Nephron (organoid): Measurements from ENCODE around the gene ATXN1.

Experiments
- H3K27ac Mint-ChIP-seq, 3 experiments: 2 replicates each; pipeline ENCODE4 v1.8.0; 2020; ENCODE audit warnings: mixed read lengths in 3 of 3, mild to moderate bottlenecking in 2 of 3, moderate library complexity in 1 of 3
- H3K27me3 Mint-ChIP-seq: 2 replicates; pipeline ENCODE4 v1.8.0; 2021; ENCODE audit warnings: low read depth, mild to moderate bottlenecking, moderate library complexity, mixed read lengths
- H3K36me3 Mint-ChIP-seq: 2 replicates; pipeline ENCODE4 v1.8.0; 2020; ENCODE audit warnings: low read depth, mixed read lengths
- H3K4me1 Mint-ChIP-seq: 2 replicates; pipeline ENCODE4 v1.8.0; 2020; ENCODE audit warnings: mixed read lengths
- H3K4me3 Mint-ChIP-seq, 3 experiments: 2 replicates each; pipeline ENCODE4 v1.8.0; 2020; ENCODE audit warnings: mild to moderate bottlenecking in 3 of 3, mixed read lengths in 3 of 3, moderate library complexity in 2 of 3
- H3K9me3 Mint-ChIP-seq: 2 replicates; pipeline ENCODE4 v1.8.0; 2020; ENCODE audit warnings: mixed read lengths
- CTCF ChIP-seq, 3 experiments: fragments of 200-600 bp; sonication (generic); IDR thresholded peaks; one replicate each; pipeline ENCODE4 v1.5.0; 2021; ENCODE audit warnings: antibody characterized with exemption in 3 of 3; ENCODE audit not compliant: unreplicated experiment in 3 of 3

Gene ATXN1

GRCh38 chr6:16355699-16356446 lies 405.4 kb downstream of the ATXN1 start:
- peak overlapping the region in 2 of 3 experiments; percentile 44 to 68 for H3K27ac Mint-ChIP-seq
- TF ChIP-seq CTCF (IDR thresholded peaks at IDR 0.05; ENCODE audit: unreplicated experiment in 3 of 3) = no peak
- no peak overlapping the region for H3K4me3 Mint-ChIP-seq
- H3K9me3 Mint-ChIP-seq = no peaks in the 10 kb centered on the region
- H3K27me3 Mint-ChIP-seq = no peaks in the 10 kb centered on the region
- H3K36me3 Mint-ChIP-seq = no peaks in the 10 kb centered on the region
- peaks cover 50% of the 10 kb centered on the region for H3K4me1 Mint-ChIP-seq

GRCh38 chr6:16355238-16355637 lies 406.0 kb downstream of the ATXN1 start:
- Mint-ChIP-seq H3K4me3 (no peak overlapping the region), H3K27me3 (no peaks in the 10 kb centered on the region), H3K4me1 (peaks cover 48% of the 10 kb centered on the region), H3K36me3 (no peaks in the 10 kb centered on the region), H3K9me3 (no peaks in the 10 kb centered on the region), H3K27ac (no peak overlapping the region)
- TF ChIP-seq CTCF (IDR thresholded peaks at IDR 0.05; ENCODE audit: unreplicated experiment in 3 of 3) = no peak

- no peak for TF ChIP-seq CTCF (IDR thresholded peaks at IDR 0.05; ENCODE audit: unreplicated experiment in 3 of 3)
- no peaks in the 10 kb centered on the region for H3K9me3 Mint-ChIP-seq
- H3K4me3 Mint-ChIP-seq = no peak overlapping the region
- H3K27ac Mint-ChIP-seq = no peak overlapping the region
- H3K36me3 Mint-ChIP-seq = no peaks in the 10 kb centered on the region
- H3K27me3 Mint-ChIP-seq = no peaks in the 10 kb centered on the region
- H3K4me1 Mint-ChIP-seq = peaks cover 49% of the 10 kb centered on the region
These were observed 406.6 kb downstream of the ATXN1 start for GRCh38 chr6:16354692-16355091.

GRCh38 chr6:16352821-16353438 lies 408.3 kb downstream of the ATXN1 start:
- Mint-ChIP-seq H3K4me3 (no peak overlapping the region), H3K27me3 (no peaks in the 10 kb centered on the region)

GRCh38 chr6:16352258-16352635 lies 409.0 kb downstream of the ATXN1 start:
- H3K4me3 Mint-ChIP-seq = no peak overlapping the region
- H3K27ac Mint-ChIP-seq = peak overlapping the region; percentile 16 to 90 (median 82)
- TF ChIP-seq CTCF (IDR thresholded peaks at IDR 0.05; ENCODE audit: unreplicated experiment in 3 of 3) = no peak
- peaks cover 52% of the 10 kb centered on the region for H3K4me1 Mint-ChIP-seq
- no peaks in the 10 kb centered on the region for H3K36me3 Mint-ChIP-seq
- no peaks in the 10 kb centered on the region for H3K9me3 Mint-ChIP-seq
- no peaks in the 10 kb centered on the region for H3K27me3 Mint-ChIP-seq

More at GRCh38 chr6:16352821-16353438, 408.3 kb downstream of the ATXN1 start:
- H3K36me3 Mint-ChIP-seq = no peaks in the 10 kb centered on the region
- H3K4me1 Mint-ChIP-seq = peaks cover 52% of the 10 kb centered on the region
- TF ChIP-seq CTCF (IDR thresholded peaks at IDR 0.05; ENCODE audit: unreplicated experiment in 3 of 3) = no peak
- H3K27ac Mint-ChIP-seq = peak overlapping the region in 1 of 3 experiments; percentile 90
- no peaks in the 10 kb centered on the region for H3K9me3 Mint-ChIP-seq
